ENCODE measurements around the gene DOCK10. TPM values are rescaled to one million over a fixed set of nuclear protein-coding genes. Genes with fewer than 3 reads are reported as not detected.

Gene DOCK10
- total RNA-seq, 2 donors from 2014 or later, result 2.0 to 3.4 TPM

DNA sequence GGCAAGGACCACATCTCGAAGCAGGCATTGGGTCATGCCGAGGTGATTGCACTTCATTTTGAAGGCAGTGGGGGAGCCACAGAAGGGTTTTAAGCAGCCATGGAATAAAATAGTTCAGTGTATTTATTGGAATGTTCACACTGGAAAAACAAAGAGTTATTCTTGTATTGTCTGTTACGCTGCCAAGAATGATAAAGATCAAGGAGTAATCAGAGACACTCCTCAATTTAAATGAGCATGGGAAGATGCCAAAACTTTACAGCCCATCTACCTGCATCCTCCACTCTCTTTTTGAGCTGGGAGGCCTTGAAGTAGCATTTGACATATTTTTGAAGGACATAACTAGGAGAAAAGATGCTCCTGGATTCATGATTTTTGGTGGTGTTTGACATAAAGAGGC is 112.8 kb downstream of the DOCK10 start:
- TF ChIP-seq, protein P1, sequence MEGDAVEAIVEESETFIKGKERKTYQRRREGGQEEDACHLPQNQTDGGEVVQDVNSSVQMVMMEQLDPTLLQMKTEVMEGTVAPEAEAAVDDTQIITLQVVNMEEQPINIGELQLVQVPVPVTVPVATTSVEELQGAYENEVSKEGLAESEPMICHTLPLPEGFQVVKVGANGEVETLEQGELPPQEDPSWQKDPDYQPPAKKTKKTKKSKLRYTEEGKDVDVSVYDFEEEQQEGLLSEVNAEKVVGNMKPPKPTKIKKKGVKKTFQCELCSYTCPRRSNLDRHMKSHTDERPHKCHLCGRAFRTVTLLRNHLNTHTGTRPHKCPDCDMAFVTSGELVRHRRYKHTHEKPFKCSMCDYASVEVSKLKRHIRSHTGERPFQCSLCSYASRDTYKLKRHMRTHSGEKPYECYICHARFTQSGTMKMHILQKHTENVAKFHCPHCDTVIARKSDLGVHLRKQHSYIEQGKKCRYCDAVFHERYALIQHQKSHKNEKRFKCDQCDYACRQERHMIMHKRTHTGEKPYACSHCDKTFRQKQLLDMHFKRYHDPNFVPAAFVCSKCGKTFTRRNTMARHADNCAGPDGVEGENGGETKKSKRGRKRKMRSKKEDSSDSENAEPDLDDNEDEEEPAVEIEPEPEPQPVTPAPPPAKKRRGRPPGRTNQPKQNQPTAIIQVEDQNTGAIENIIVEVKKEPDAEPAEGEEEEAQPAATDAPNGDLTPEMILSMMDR (IDR thresholded peaks at IDR 0.05), result no peak
- 73 to 78% methylated on average over 3 of the region's 3 CpGs for WGBS, 2 donors
- intact Hi-C loops (cut with DNase I), result no loop called here
- Histone ChIP-seq H3K27ac (no peak overlapping the region), H3K4me1 (no peaks in the 10 kb centered on the region), H3K9me3 (no peaks in the 10 kb centered on the region), H3K4me3 (no peak overlapping the region), H3K27me3 (no peaks in the 10 kb centered on the region), H3K36me3 (replicated peaks in 1 of 2; ENCODE audit: insufficient read depth in 1 of 2, low read depth in 2 of 2) (no peaks in the 10 kb centered on the region)
- no peak for DNase-seq
- no peak for ATAC-seq

DNA sequence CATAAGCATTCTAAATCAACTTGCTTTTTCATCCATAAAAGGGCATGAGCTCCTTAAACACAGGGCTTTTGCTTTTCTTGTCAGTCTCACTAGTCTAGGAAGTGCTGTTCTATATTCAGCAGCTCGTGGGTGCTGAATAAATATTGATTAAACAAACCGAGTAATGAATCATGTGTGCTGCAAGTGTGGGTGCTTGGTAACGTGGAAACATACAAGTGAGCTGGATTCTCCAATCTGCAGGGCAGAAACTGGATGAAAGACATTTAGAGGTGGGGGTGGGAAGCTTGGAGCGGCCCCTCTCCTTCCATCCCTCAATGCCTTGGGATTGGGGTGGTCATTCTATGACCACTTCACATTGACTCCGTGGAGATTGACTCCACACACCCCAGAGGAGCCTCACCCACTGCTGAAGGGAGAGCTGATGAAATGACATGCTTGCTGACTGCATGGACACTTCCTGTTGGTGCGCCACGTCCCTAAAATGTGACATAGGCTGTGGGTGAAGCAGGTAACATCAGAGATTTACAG is 114.6 kb downstream of the DOCK10 start:
- no peak overlapping the region for H3K4me3 ChIP-seq
- no peaks in the 10 kb centered on the region for H3K36me3 ChIP-seq (replicated peaks in 1 of 2; ENCODE audit: insufficient read depth in 1 of 2, low read depth in 2 of 2)
- peak in 3 of 4 donors; percentile 11 to 42 (median 31) for DNase-seq
- no peaks in the 10 kb centered on the region for H3K9me3 ChIP-seq
- 42 to 43% methylated on average over 7 of the region's 7 CpGs for WGBS, 2 donors
- H3K27ac ChIP-seq, result peak overlapping the region in 2 of 4 donors; percentile 2 to 55
- H3K4me1 ChIP-seq, result no peaks in the 10 kb centered on the region
- no peak for TF ChIP-seq POLR2A (IDR thresholded peaks at IDR 0.05)
- TF ChIP-seq, protein P1 (IDR thresholded peaks at IDR 0.05), result no peak
- no peaks in the 10 kb centered on the region for H3K27me3 ChIP-seq
- peak; percentile 47 for ATAC-seq
- intact Hi-C loops (cut with DNase I), result no loop called here

DNA sequence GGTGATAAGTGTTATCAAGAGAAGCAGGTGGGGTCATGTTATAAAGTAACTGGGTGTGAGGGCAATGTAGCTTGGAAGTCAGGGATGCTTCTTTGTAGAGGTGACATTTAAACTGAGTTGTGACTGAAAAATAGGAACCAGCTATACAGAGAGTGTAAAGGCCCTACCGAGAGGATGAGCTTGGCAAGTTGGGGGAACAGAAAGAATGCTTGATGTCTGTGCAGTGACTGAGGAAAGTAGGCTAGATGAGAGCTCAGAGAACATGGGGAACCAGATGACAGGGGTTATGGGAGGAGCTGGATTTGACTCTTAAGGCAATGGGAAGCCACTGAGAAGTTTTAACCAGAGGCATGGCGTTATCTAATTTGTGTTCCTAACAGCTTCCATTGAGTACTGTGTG is 115.3 kb downstream of the DOCK10 start:
- no peak for ATAC-seq
- peak overlapping the region in 1 of 4 donors; percentile 55 for H3K27ac ChIP-seq
- H3K4me1 ChIP-seq, result no peaks in the 10 kb centered on the region

DNA sequence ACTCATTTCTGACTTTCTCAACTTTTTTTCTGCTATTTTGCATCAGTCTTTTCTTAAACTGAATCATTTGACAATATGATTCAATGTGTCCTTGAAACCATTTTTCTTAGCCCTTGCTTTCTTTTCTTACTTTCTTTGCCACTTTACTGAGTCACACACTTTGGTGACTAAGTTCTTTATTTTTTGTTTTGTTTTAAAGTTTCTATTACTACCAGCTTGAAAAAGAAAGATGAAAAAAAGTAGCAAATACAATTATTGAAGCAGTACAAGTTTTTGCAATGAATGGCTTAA is 116.5 kb downstream of the DOCK10 start:
- Histone ChIP-seq H3K9me3 (no peaks in the 10 kb centered on the region), H3K27me3 (no peaks in the 10 kb centered on the region), H3K27ac (no peak overlapping the region), H3K4me1 (no peaks in the 10 kb centered on the region), H3K4me3 (no peak overlapping the region), H3K36me3 (replicated peaks in 1 of 2; ENCODE audit: insufficient read depth in 1 of 2, low read depth in 2 of 2) (no peaks in the 10 kb centered on the region)
- DNase-seq (no peak), ATAC-seq (no peak)
- intact Hi-C loops (cut with DNase I), result no loop called here
- TF ChIP-seq POLR2A (IDR thresholded peaks at IDR 0.05), result no peak
- TF ChIP-seq, protein P1 (IDR thresholded peaks at IDR 0.05), result no peak

More for the DNA sequence above, 115.3 kb downstream of the DOCK10 start:
- no peak overlapping the region for H3K4me3 ChIP-seq
- intact Hi-C loops (cut with DNase I), result no loop called here
- H3K36me3 ChIP-seq (replicated peaks in 1 of 2; ENCODE audit: insufficient read depth in 1 of 2, low read depth in 2 of 2), result no peaks in the 10 kb centered on the region
- WGBS, 2 donors, result 52 to 56% methylated on average over 2 of the region's 2 CpGs
- DNase-seq, result no peak
- TF ChIP-seq, protein P1 (IDR thresholded peaks at IDR 0.05), result no peak
- no peak for TF ChIP-seq POLR2A (IDR thresholded peaks at IDR 0.05)
- no peaks in the 10 kb centered on the region for H3K9me3 ChIP-seq
- no peaks in the 10 kb centered on the region for H3K27me3 ChIP-seq

DNA sequence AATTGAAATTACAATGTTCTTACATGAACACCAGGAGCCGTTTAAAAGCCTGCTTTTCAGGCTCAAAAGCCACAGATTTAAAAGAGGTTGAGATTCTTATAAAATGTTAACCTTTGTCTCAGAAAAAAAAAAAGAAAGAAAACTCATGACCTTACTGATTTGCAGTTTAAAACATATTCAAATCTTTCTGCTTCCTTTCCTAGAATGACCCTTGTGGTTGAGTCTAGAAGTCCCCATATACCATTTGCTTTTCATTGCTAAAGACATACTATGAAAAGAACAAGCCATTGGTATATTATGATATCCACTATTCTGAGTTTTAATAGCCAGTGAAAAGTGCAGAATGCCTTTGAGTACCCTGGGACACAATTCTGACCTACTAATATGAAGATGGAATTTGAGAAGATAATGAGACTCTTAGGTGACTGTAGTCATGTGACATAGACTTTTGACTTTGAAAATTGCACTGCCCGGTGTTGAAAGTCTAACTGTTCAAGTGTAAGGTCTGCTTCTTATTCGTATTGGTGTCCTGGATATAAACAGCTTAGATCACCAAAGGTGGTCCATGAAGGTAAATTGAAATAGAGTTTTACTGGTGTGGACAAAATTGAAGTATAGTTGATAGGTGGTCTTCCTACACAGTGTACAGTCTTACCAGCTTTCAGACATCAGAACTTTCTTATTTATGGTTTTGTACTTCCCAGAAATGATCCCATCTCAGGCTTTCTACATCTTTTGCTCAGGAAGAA is 117.0 kb downstream of the DOCK10 start:
- no peaks in the 10 kb centered on the region for H3K27me3 ChIP-seq
- no peaks in the 10 kb centered on the region for H3K4me1 ChIP-seq
- no peak overlapping the region for H3K4me3 ChIP-seq
- DNase-seq (no peak), ATAC-seq (no peak)
- WGBS, 2 donors, result 69 to 71% methylated on average over 3 of the region's 3 CpGs
- H3K36me3 ChIP-seq (replicated peaks in 1 of 2; ENCODE audit: insufficient read depth in 1 of 2, low read depth in 2 of 2), result no peaks in the 10 kb centered on the region
- TF ChIP-seq, protein P1 (IDR thresholded peaks at IDR 0.05), result no peak
- no peak for TF ChIP-seq POLR2A (IDR thresholded peaks at IDR 0.05)
- intact Hi-C loops (cut with DNase I), result no loop called here
- no peak overlapping the region for H3K27ac ChIP-seq
- H3K9me3 ChIP-seq, result no peaks in the 10 kb centered on the region
